Measurements from ENCODE around the gene COBL. TPM values are rescaled to one million over a fixed set of nuclear protein-coding genes. Genes with fewer than 3 reads are reported as not detected.

The COBL gene
- total RNA-seq, 3 donors from 2014 or later (not counting 1 experiment from before 2014, with no cell fraction given): not detected

DNA sequence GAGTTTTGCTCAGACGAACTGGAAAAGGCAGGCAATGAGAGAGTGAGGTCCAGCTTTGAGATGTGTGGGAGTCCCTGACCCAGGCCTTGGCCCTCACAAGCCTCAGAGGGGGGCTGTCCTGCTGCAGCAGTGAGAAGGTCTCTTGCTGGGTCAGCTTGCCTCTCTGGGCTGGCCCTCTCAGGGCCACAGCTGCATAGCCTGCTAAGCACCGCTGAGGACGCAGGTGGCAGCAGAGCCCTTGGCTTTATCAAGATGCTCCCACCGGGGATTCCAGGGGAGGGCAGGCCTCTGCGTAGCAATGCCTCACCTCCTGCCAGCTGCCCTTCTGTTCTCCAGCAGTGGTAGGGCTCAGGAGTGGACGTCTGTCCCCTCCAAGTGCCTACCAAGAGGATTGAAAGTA lies 128.7 kb downstream of the COBL start:
- no peak overlapping the region for H3K4me3 Mint-ChIP-seq
- no peak for ATAC-seq
- TF ChIP-seq, protein P1, sequence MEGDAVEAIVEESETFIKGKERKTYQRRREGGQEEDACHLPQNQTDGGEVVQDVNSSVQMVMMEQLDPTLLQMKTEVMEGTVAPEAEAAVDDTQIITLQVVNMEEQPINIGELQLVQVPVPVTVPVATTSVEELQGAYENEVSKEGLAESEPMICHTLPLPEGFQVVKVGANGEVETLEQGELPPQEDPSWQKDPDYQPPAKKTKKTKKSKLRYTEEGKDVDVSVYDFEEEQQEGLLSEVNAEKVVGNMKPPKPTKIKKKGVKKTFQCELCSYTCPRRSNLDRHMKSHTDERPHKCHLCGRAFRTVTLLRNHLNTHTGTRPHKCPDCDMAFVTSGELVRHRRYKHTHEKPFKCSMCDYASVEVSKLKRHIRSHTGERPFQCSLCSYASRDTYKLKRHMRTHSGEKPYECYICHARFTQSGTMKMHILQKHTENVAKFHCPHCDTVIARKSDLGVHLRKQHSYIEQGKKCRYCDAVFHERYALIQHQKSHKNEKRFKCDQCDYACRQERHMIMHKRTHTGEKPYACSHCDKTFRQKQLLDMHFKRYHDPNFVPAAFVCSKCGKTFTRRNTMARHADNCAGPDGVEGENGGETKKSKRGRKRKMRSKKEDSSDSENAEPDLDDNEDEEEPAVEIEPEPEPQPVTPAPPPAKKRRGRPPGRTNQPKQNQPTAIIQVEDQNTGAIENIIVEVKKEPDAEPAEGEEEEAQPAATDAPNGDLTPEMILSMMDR (IDR thresholded peaks at IDR 0.05): no peak
- no peaks in the 10 kb centered on the region for H3K36me3 Mint-ChIP-seq
- 83% methylated on average over 6 of the region's 6 CpGs for WGBS (ENCODE audit: insufficient coverage)
- no peaks in the 10 kb centered on the region for H3K27me3 ChIP-seq (ENCODE audit: control insufficient read depth, insufficient read depth, low read length)
- H3K4me3 ChIP-seq (ENCODE audit: low read length): no peak overlapping the region
- H3K27me3 Mint-ChIP-seq (ENCODE audit: low read depth in 2 of 2): peaks cover 0 to 17% of the 10 kb centered on the region in 2 donors
- no peaks in the 10 kb centered on the region for H3K36me3 ChIP-seq (ENCODE audit: control insufficient read depth, insufficient read depth, low read length)
- intact Hi-C loops (cut with micrococcal nuclease): no loop called here
- no peak for DNase-seq
- no peak overlapping the region for H3K27ac ChIP-seq (ENCODE audit: low read length)
- H3K27ac Mint-ChIP-seq: no peak overlapping the region
- no peaks in the 10 kb centered on the region for H3K9me3 ChIP-seq (ENCODE audit: control insufficient read depth, insufficient read depth, low read length)
- H3K4me1 ChIP-seq (ENCODE audit: control insufficient read depth, insufficient read depth, low read length): peaks cover 1% of the 10 kb centered on the region
- peaks cover 0 to 2% of the 10 kb centered on the region in 2 donors for H3K4me1 Mint-ChIP-seq
- H3K9me3 Mint-ChIP-seq: no peaks in the 10 kb centered on the region

GRCh38 chr7:51186531-51186930 lies 130.1 kb downstream of the COBL start:
- H3K27me3 ChIP-seq (ENCODE audit: control insufficient read depth, insufficient read depth, low read length): no peaks in the 10 kb centered on the region
- H3K27me3 Mint-ChIP-seq (ENCODE audit: low read depth in 2 of 2): peaks cover 0 to 31% of the 10 kb centered on the region in 2 donors
- H3K4me3 Mint-ChIP-seq: no peak overlapping the region
- no peak overlapping the region for H3K27ac ChIP-seq (ENCODE audit: low read length)
- H3K27ac Mint-ChIP-seq: no peak overlapping the region
- no peaks in the 10 kb centered on the region for H3K36me3 ChIP-seq (ENCODE audit: control insufficient read depth, insufficient read depth, low read length)
- ATAC-seq: no peak
- no peak overlapping the region for H3K4me3 ChIP-seq (ENCODE audit: low read length)
- H3K9me3 ChIP-seq (ENCODE audit: control insufficient read depth, insufficient read depth, low read length): no peaks in the 10 kb centered on the region
- 86% methylated on average over 5 of the region's 5 CpGs for WGBS (ENCODE audit: insufficient coverage)
- TF ChIP-seq, protein P1 (IDR thresholded peaks at IDR 0.05): no peak
- H3K4me1 Mint-ChIP-seq: peaks cover 0 to 9% of the 10 kb centered on the region in 2 donors
- H3K36me3 Mint-ChIP-seq: no peaks in the 10 kb centered on the region
- H3K9me3 Mint-ChIP-seq: no peaks in the 10 kb centered on the region
- DNase-seq: no peak
- intact Hi-C loops (cut with micrococcal nuclease): no loop called here
- H3K4me1 ChIP-seq (ENCODE audit: control insufficient read depth, insufficient read depth, low read length): peaks cover 8% of the 10 kb centered on the region

GRCh38 chr7:51182636-51183166 lies 133.9 kb downstream of the COBL start:
- ATAC-seq: peak in 1 of 3 donors; percentile 44
- H3K4me3 ChIP-seq (ENCODE audit: low read length): no peak overlapping the region
- Mint-ChIP-seq H3K9me3 (no peaks in the 10 kb centered on the region), H3K27me3 (ENCODE audit: low read depth in 2 of 2) (peaks cover 0 to 31% of the 10 kb centered on the region in 2 donors), H3K36me3 (no peaks in the 10 kb centered on the region), H3K4me1 (peaks cover 0 to 9% of the 10 kb centered on the region in 2 donors), H3K27ac (no peak overlapping the region), H3K4me3 (no peak overlapping the region)
- TF ChIP-seq, protein P1 (IDR thresholded peaks at IDR 0.05): no peak
- no peak for DNase-seq
- no peaks in the 10 kb centered on the region for H3K27me3 ChIP-seq (ENCODE audit: control insufficient read depth, insufficient read depth, low read length)
- intact Hi-C loops (cut with micrococcal nuclease): no loop called here
- WGBS (ENCODE audit: insufficient coverage): 17% methylated on average over 6 of the region's 6 CpGs
- H3K4me1 ChIP-seq (ENCODE audit: control insufficient read depth, insufficient read depth, low read length): peaks cover 8% of the 10 kb centered on the region
- H3K27ac ChIP-seq (ENCODE audit: low read length): no peak overlapping the region
- no peaks in the 10 kb centered on the region for H3K36me3 ChIP-seq (ENCODE audit: control insufficient read depth, insufficient read depth, low read length)
- H3K9me3 ChIP-seq (ENCODE audit: control insufficient read depth, insufficient read depth, low read length): no peaks in the 10 kb centered on the region

GRCh38 chr7:51180092-51180491 lies 136.5 kb downstream of the COBL start:
- ATAC-seq: no peak
- Histone ChIP-seq H3K4me1 (ENCODE audit: control insufficient read depth, insufficient read depth, low read length) (peaks cover 8% of the 10 kb centered on the region), H3K4me3 (ENCODE audit: low read length) (no peak overlapping the region), H3K36me3 (ENCODE audit: control insufficient read depth, insufficient read depth, low read length) (no peaks in the 10 kb centered on the region), H3K27ac (ENCODE audit: low read length) (no peak overlapping the region), H3K27me3 (ENCODE audit: control insufficient read depth, insufficient read depth, low read length) (no peaks in the 10 kb centered on the region), H3K9me3 (ENCODE audit: control insufficient read depth, insufficient read depth, low read length) (no peaks in the 10 kb centered on the region)
- no peaks in the 10 kb centered on the region for H3K9me3 Mint-ChIP-seq
- 87% methylated on average over 4 of the region's 4 CpGs for WGBS (ENCODE audit: insufficient coverage)
- H3K27me3 Mint-ChIP-seq (ENCODE audit: low read depth in 2 of 2): peaks cover 4 to 35% of the 10 kb centered on the region in 2 donors
- peaks cover 0 to 9% of the 10 kb centered on the region in 2 donors for H3K4me1 Mint-ChIP-seq
- no peak overlapping the region for H3K4me3 Mint-ChIP-seq
- intact Hi-C loops (cut with micrococcal nuclease): no loop called here
- TF ChIP-seq, protein P1 (IDR thresholded peaks at IDR 0.05): no peak
- no peak for DNase-seq
- no peaks in the 10 kb centered on the region for H3K36me3 Mint-ChIP-seq
- no peak overlapping the region for H3K27ac Mint-ChIP-seq

Data from natural killer cell (primary cell).